ENCODE results near the gene MRM2. TPM values are rescaled to one million over a fixed set of nuclear protein-coding genes. Genes with fewer than 3 reads are reported as not detected.

MRM2 gene
- total and polyA plus RNA-seq, 2 experiments from 2014 or later: 14.8 to 31.3 TPM

DNA sequence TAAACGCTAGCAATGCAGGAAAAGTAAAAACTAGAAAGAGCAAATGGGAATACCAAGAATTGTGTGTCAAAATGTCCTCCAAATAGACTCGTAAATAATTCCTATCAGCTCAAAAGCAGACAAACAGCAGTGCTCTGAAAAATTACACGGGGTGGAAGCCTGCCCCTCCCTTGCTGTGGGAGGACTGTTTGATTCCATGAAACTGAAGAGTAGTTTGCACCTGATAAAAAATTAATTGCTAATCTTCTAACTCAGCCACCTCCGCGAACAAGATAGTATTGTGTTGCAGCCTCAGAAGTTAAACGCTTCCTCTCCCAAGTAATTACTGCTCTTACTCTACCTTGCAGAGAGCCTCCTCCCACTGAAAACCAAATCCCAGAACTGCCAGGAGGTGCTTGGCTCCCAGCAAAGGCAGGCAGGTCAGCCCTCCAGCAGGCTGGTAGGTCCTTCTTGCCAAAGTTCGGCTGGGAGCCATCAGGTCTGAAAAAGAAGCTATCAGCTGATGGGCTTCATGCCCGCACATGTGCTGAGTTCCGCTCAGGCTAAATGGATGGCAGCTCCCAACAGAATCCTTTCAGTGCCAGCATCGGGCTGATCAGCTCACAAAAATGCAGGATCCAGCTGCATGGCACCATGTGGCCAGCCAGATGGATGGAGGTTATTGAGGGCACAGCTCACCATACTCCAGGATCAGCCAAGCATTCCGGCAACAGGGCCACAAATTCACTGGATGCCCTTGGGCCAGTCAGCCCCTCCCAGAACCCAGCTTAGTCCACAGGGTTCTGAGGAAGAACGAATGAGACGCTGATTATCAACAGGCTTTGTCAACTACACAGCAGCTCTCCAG is 46.4 kb downstream of the MRM2 start:
- DNase-seq (ENCODE audit: low spot score): no peak
- Histone ChIP-seq H3K9me3 (ENCODE audit: low read depth) (no peaks in the 10 kb centered on the region), H3K4me1 (ENCODE audit: insufficient read depth) (no peaks in the 10 kb centered on the region), H3K27ac (no peak overlapping the region), H3K9me2 (replicated peaks; ENCODE audit: insufficient read depth) (no peaks in the 10 kb centered on the region), H3K27me3 (no peaks in the 10 kb centered on the region), H3K4me3 (no peak overlapping the region), H2AFZ (no peak overlapping the region), H4K20me1 (ENCODE audit: insufficient read depth, poor library complexity, severe bottlenecking) (no peaks in the 10 kb centered on the region), H3K79me2 (no peaks in the 10 kb centered on the region), H3K4me2 (no peak overlapping the region), H3K36me3 (replicated peaks; ENCODE audit: insufficient read depth, low read depth) (no peaks in the 10 kb centered on the region)
- TF ChIP-seq EZH2 (IDR thresholded peaks at IDR 0.05; ENCODE audit: borderline replicate concordance): no peak
- no peak for TF ChIP-seq EZH2phosphoT487 (IDR thresholded peaks at IDR 0.05; ENCODE audit: low read depth, severe bottlenecking, unreplicated experiment)
- TF ChIP-seq CTCF (IDR thresholded peaks at IDR 0.05; ENCODE audit: poor library complexity): no peak
- WGBS (ENCODE audit: low lambda C conversion rate, missing lambda C conversion rate): 97% methylated on average over 13 of the region's 13 CpGs

DNA sequence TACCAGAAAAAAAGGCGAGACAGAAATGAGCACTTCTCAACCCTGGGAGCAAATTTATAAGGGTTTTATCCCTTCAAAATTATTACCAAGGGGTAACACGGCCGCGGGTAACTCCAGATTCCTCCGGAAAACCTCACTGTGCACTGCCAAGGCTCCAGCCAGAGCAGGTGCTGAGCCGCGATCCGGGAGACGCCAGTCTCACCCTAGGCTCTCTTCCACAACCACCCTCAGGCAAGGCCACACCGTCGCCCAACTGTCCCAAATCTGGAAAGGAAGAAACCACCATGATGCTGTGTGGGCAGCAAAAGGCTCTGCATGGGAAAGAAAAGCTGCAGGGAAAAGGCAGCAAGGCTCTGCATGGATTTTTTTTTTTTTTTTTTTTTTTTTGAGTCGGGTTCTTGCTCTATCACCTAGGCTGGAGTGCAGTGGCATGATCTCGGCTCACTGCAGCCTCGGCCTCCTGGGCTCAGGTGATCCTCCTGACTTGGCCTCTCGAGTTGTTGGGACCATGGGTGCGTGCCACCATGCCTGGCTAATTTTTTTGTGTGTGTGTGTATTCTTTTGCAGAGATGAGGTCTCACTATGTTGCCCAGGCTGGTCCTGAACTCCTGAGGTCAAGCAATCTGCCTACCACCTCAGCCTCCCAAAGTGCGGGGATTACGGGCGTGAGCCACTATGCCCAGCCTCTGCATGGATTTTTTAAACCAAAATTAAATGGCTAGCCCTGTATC is 48.3 kb downstream of the MRM2 start:
- no peak overlapping the region for H2AFZ ChIP-seq
- no peaks in the 10 kb centered on the region for H3K4me1 ChIP-seq (ENCODE audit: insufficient read depth)
- H3K79me2 ChIP-seq: no peaks in the 10 kb centered on the region
- no peaks in the 10 kb centered on the region for H3K9me2 ChIP-seq (replicated peaks; ENCODE audit: insufficient read depth)
- no peak overlapping the region for H3K4me2 ChIP-seq
- H3K27ac ChIP-seq: no peak overlapping the region
- TF ChIP-seq CTCF (IDR thresholded peaks at IDR 0.05; ENCODE audit: poor library complexity): no peak
- no peaks in the 10 kb centered on the region for H3K9me3 ChIP-seq (ENCODE audit: low read depth)
- WGBS (ENCODE audit: low lambda C conversion rate, missing lambda C conversion rate): 97% methylated on average over 19 of the region's 19 CpGs
- no peak for DNase-seq (ENCODE audit: low spot score)
- H3K4me3 ChIP-seq: no peak overlapping the region
- H3K27me3 ChIP-seq: no peaks in the 10 kb centered on the region
- H3K36me3 ChIP-seq (replicated peaks; ENCODE audit: insufficient read depth, low read depth): no peaks in the 10 kb centered on the region
- H4K20me1 ChIP-seq (ENCODE audit: insufficient read depth, poor library complexity, severe bottlenecking): no peaks in the 10 kb centered on the region

DNA sequence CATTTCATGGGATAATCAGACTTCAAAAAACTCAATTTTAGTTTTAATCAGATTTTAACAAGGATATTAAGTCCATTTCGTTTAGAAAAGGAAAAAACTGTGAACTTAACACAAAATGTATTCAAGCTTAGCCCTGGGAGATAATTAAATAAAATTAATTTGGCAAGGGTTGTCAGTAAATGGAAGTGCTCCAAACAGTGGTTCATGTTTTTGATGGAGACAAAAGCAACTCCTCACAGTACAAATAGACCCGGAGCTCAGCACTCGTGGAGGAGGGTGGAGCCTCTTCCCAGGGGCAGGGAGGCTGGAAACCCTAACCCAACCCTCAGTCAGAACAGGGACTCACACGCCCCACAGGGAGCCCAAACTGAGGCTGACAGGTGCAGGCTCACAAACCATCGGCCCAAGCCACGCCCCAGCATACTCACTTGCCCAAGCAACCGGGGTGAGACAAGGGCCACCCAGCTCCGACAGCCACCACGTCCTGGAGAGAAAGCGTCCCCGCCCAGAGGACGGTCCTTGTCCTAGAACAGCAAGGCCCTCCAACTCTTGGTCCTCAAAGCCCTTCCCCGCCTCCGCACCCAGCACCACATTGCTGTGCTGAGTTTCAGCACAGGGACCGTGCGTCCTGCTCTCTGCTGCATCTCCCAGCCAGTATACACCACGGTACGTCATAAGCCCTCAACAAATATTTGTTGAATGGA is 49.0 kb downstream of the MRM2 start:
- H3K27ac ChIP-seq: no peak overlapping the region

More for the DNA sequence above, 49.0 kb downstream of the MRM2 start:
- Histone ChIP-seq H2AFZ (no peak overlapping the region), H3K36me3 (replicated peaks; ENCODE audit: insufficient read depth, low read depth) (no peaks in the 10 kb centered on the region), H3K79me2 (peaks cover 2% of the 10 kb centered on the region), H3K4me1 (ENCODE audit: insufficient read depth) (no peaks in the 10 kb centered on the region), H3K27me3 (no peaks in the 10 kb centered on the region), H3K9me2 (replicated peaks; ENCODE audit: insufficient read depth) (no peaks in the 10 kb centered on the region), H4K20me1 (ENCODE audit: insufficient read depth, poor library complexity, severe bottlenecking) (no peaks in the 10 kb centered on the region), H3K9me3 (ENCODE audit: low read depth) (no peaks in the 10 kb centered on the region), H3K4me2 (no peak overlapping the region), H3K4me3 (no peak overlapping the region)
- 75% methylated on average over 16 of the region's 18 CpGs for WGBS (ENCODE audit: low lambda C conversion rate, missing lambda C conversion rate)
- TF ChIP-seq CTCF (IDR thresholded peaks at IDR 0.05; ENCODE audit: poor library complexity) (no peak), EZH2 (IDR thresholded peaks at IDR 0.05; ENCODE audit: borderline replicate concordance) (no peak), EZH2phosphoT487 (IDR thresholded peaks at IDR 0.05; ENCODE audit: low read depth, severe bottlenecking, unreplicated experiment) (no peak)
- no peak for DNase-seq (ENCODE audit: low spot score)

Measured in hepatocyte (in vitro differentiated cells).